Left lung (tissue), 10 donors: ENCODE results near the gene CIB2. TPM values are rescaled to one million over a fixed set of nuclear protein-coding genes. Genes with fewer than 3 reads are reported as not detected.
A peak's percentile ranks its signal among the peaks of the same experiment; 100 is the strongest.

ENCODE experiments used
- ATAC-seq: fragments of 200-7000 bp; cut with Tn5 transposase; one replicate; pipeline ENCODE4 v1.9.1; 2020; ENCODE audit warnings: moderate library complexity
- DNase-seq, 4 donors: peaks; one replicate each; pipeline ENCODE4 v3.0.0-alpha.2; 2013 to 2020
- H3K27ac ChIP-seq, 2 donors: fragments of 200-600 bp; sonication (generic) in 1 of 2; one replicate each; pipeline versions ENCODE4 v1.5.0 to v1.8.0; 2020 to 2021
- H3K27me3 ChIP-seq, 2 donors: fragments of 200-600 bp; sonication (generic) in 1 of 2; one replicate each; pipeline versions ENCODE4 v1.5.0 to v1.8.0; 2020 to 2021
- H3K36me3 ChIP-seq, 2 donors: fragments of 200-600 bp; sonication (generic) in 1 of 2; one replicate each; pipeline versions ENCODE4 v1.5.0 to v1.8.0; 2020 to 2021
- H3K4me1 ChIP-seq, 2 donors: fragments of 200-600 bp; one replicate each; pipeline ENCODE4 v1.8.0; 2021
- H3K4me3 ChIP-seq, 2 donors: fragments of 200-600 bp; sonication (generic) in 1 of 2; one replicate each; pipeline versions ENCODE4 v1.5.0 to v1.8.0; 2020 to 2021; ENCODE audit warnings: mild to moderate bottlenecking in 1 of 2
- H3K9me3 ChIP-seq, 2 donors: fragments of 200-600 bp; sonication (generic) in 1 of 2; one replicate each; pipeline versions ENCODE4 v1.5.0 to v1.8.0; 2020 to 2021
- CTCF ChIP-seq, 2 donors: fragments of 200-600 bp; sonication (generic) in 1 of 2; IDR thresholded peaks; one replicate each; pipeline versions ENCODE4 v1.5.0 to v1.8.0; 2021; ENCODE audit warnings: antibody characterized with exemption in 2 of 2
- intact Hi-C, 2 donors: fragments of 100-400 bp; cut with DNase I; formaldehyde crosslinking; loops; one replicate each; pipeline versions ENCODE4 v1.11.2 to v1.14.2; 2022
- polyA plus RNA-seq, 6 donors: library from polyadenylated mRNA; unstranded; fragments of 120-200 nt; gene quantifications; one replicate each; pipeline ENCODE4 v1.2.1, GENCODE V29; 2013; ENCODE audit not compliant: insufficient read length in 6 of 6
- total RNA-seq, 2 donors: library from RNA; stranded (reverse); fragmentation: NEBNext Ultra II Directional; extraction: Animal tissue kit (Norgen Biotek cat#: 25700); gene quantifications; one replicate each; pipeline ENCODE4 v1.2.1, GENCODE V29; 2021
- donor health status: DM: no; HTN: yes; CAD: no.
- donor health status: DM: no; HTN: no; CAD: no.

The CIB2 gene
- total and polyA plus RNA-seq, 8 donors = 1.3 to 31.9 (median 23.2) TPM

GRCh38 chr15:78072080-78072892, 59.0 kb downstream of the CIB2 start:
- H3K27ac ChIP-seq = peak overlapping the region; percentile 73 to 76
- H3K9me3 ChIP-seq = no peaks in the 10 kb centered on the region
- H3K36me3 ChIP-seq = no peaks in the 10 kb centered on the region
- peak in 1 of 4 donors; percentile 60 for DNase-seq
- peak; percentile 15 for ATAC-seq
- H3K27me3 ChIP-seq = no peaks in the 10 kb centered on the region
- H3K4me1 ChIP-seq = peaks cover 48 to 93% of the 10 kb centered on the region in 2 donors
- intact Hi-C loops = no loop called here
- no peak for TF ChIP-seq CTCF (IDR thresholded peaks at IDR 0.05)
- H3K4me3 ChIP-seq = no peak overlapping the region

- peaks cover 55 to 98% of the 10 kb centered on the region in 2 donors for H3K4me1 ChIP-seq
- no peaks in the 10 kb centered on the region for H3K36me3 ChIP-seq
- TF ChIP-seq CTCF (IDR thresholded peaks at IDR 0.05) = no peak
- ATAC-seq (no peak), DNase-seq (no peak)
- peak overlapping the region in 1 of 2 donors; percentile 84 for H3K27ac ChIP-seq
- no peak overlapping the region for H3K4me3 ChIP-seq
- H3K27me3 ChIP-seq = no peaks in the 10 kb centered on the region
- intact Hi-C loops = no loop called here
- no peaks in the 10 kb centered on the region for H3K9me3 ChIP-seq
Observed at GRCh38 chr15:78071383-78071782, 59.9 kb downstream of the CIB2 start.

GRCh38 chr15:78070049-78070700, 61.1 kb downstream of the CIB2 start:
- Histone ChIP-seq H3K27me3 (no peaks in the 10 kb centered on the region), H3K4me1 (peaks cover 64 to 98% of the 10 kb centered on the region in 2 donors), H3K4me3 (no peak overlapping the region), H3K36me3 (no peaks in the 10 kb centered on the region), H3K27ac (peak overlapping the region; percentile 74 to 84), H3K9me3 (no peaks in the 10 kb centered on the region)
- intact Hi-C loops = no loop called here
- ATAC-seq (no peak), DNase-seq (peak in 2 of 4 donors; percentile 65)
- no peak for TF ChIP-seq CTCF (IDR thresholded peaks at IDR 0.05)

GRCh38 chr15:78069462-78070029, 61.7 kb downstream of the CIB2 start:
- Histone ChIP-seq H3K4me3 (no peak overlapping the region), H3K36me3 (no peaks in the 10 kb centered on the region), H3K27ac (peak overlapping the region; percentile 74 to 84), H3K9me3 (no peaks in the 10 kb centered on the region), H3K27me3 (no peaks in the 10 kb centered on the region), H3K4me1 (peaks cover 70 to 98% of the 10 kb centered on the region in 2 donors)
- DNase-seq = no peak
- TF ChIP-seq CTCF (IDR thresholded peaks at IDR 0.05) = no peak
- ATAC-seq = no peak
- intact Hi-C loops = no loop called here

GRCh38 chr15:78069052-78069414, 62.2 kb downstream of the CIB2 start:
- H3K9me3 ChIP-seq = no peaks in the 10 kb centered on the region
- no peaks in the 10 kb centered on the region for H3K36me3 ChIP-seq
- peak in 1 of 4 donors; percentile 72 for DNase-seq
- peak overlapping the region; percentile 74 to 84 for H3K27ac ChIP-seq
- no peak for ATAC-seq
- H3K4me3 ChIP-seq = peak overlapping the region in 1 of 2 donors; percentile 3
- TF ChIP-seq CTCF (IDR thresholded peaks at IDR 0.05) = no peak
- H3K27me3 ChIP-seq = no peaks in the 10 kb centered on the region
- intact Hi-C loops = no loop called here
- H3K4me1 ChIP-seq = peaks cover 75 to 98% of the 10 kb centered on the region in 2 donors
